ENCODE data around the gene TPO.

The TPO gene

GRCh38 chr2:1509271-1510065, 96.2 kb downstream of the TPO start:
- DNase-seq (ENCODE audit: low spot score): no peak
- TF ChIP-seq, protein P1, sequence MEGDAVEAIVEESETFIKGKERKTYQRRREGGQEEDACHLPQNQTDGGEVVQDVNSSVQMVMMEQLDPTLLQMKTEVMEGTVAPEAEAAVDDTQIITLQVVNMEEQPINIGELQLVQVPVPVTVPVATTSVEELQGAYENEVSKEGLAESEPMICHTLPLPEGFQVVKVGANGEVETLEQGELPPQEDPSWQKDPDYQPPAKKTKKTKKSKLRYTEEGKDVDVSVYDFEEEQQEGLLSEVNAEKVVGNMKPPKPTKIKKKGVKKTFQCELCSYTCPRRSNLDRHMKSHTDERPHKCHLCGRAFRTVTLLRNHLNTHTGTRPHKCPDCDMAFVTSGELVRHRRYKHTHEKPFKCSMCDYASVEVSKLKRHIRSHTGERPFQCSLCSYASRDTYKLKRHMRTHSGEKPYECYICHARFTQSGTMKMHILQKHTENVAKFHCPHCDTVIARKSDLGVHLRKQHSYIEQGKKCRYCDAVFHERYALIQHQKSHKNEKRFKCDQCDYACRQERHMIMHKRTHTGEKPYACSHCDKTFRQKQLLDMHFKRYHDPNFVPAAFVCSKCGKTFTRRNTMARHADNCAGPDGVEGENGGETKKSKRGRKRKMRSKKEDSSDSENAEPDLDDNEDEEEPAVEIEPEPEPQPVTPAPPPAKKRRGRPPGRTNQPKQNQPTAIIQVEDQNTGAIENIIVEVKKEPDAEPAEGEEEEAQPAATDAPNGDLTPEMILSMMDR (IDR thresholded peaks at IDR 0.05; ENCODE audit: borderline replicate concordance, control extremely low read depth, extremely low read depth, insufficient read depth, missing control alignments): no peak
- in situ Hi-C loops (cut with MboI; ENCODE audit: low sequenced_read_pairs, unreplicated experiment): no loop called here

DNA sequence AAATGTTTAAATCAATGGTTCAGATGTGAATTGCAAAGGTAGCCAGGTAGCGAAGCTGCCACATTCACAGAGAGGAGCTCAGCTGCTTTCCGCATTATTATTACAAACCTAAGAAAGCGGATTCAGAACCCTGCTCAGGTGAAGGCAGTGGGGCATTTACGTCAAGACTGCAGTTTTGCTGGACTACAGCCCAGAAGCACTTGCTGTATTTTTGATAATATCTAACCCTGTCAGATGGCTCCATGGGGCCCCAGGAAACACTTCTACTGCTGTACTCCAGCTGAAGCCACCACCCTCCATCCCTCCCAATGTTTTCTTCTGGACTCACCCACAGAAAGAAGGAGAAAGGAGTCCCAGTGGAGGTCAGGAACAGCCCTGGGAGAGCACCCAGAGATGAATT, 96.9 kb downstream of the TPO start:
- TF ChIP-seq, protein P1 (IDR thresholded peaks at IDR 0.05; ENCODE audit: borderline replicate concordance, control extremely low read depth, extremely low read depth, insufficient read depth, missing control alignments): no peak
- DNase-seq (ENCODE audit: low spot score): no peak
- in situ Hi-C loops (cut with MboI; ENCODE audit: low sequenced_read_pairs, unreplicated experiment): no loop called here

DNA sequence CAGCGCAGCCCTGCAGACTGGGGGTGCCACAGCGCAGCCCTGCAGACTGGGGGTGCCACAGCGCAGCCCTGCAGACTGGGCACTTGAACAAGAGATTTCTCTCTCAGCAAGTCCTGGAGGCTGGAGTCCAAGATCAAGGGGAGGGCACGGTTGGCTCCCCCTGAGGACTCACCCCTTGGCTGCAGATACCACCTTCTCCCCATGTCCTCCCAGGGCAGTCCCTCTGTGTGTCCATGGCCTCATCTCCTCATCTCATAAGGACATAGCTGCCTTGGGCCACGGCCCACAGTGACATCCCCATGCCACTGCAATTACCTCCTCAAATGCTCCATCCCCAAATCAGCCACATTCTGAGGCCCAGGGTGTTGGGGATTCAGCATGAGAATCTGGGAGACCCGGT, 98.2 kb downstream of the TPO start:
- in situ Hi-C loops (cut with MboI; ENCODE audit: low sequenced_read_pairs, unreplicated experiment): no loop called here
- TF ChIP-seq, protein P1 (IDR thresholded peaks at IDR 0.05; ENCODE audit: borderline replicate concordance, control extremely low read depth, extremely low read depth, insufficient read depth, missing control alignments): no peak
- DNase-seq (ENCODE audit: low spot score): no peak

- in situ Hi-C loops (cut with MboI; ENCODE audit: low sequenced_read_pairs, unreplicated experiment): no loop called here
- TF ChIP-seq, protein P1 (IDR thresholded peaks at IDR 0.05; ENCODE audit: borderline replicate concordance, control extremely low read depth, extremely low read depth, insufficient read depth, missing control alignments): no peak
- no peak for DNase-seq (ENCODE audit: low spot score)
Measured at GRCh38 chr2:1512321-1513289, 99.3 kb downstream of the TPO start.

- in situ Hi-C loops (cut with MboI; ENCODE audit: low sequenced_read_pairs, unreplicated experiment): no loop called here
- TF ChIP-seq, protein P1 (IDR thresholded peaks at IDR 0.05; ENCODE audit: borderline replicate concordance, control extremely low read depth, extremely low read depth, insufficient read depth, missing control alignments): no peak
Measured at GRCh38 chr2:1514391-1515072, 101.3 kb downstream of the TPO start.

DNA sequence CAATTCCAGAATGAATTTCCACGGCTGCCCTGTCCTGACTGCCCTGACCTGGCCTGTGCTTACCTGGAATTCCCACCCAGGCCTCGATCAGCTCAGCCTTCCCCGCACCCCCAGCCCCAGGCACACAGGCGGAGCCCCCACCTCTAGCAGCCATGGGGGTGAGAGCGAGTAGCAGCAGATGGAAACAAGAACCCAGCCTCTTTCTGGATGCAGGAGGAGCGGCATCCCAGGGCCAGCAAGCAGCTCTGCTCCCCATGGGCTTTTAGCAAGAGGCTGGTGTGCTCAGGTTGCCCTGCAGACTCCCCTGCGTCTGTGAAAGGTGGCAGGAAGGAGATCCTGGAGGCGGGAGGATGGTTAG, 101.8 kb downstream of the TPO start:
- in situ Hi-C loops (cut with MboI; ENCODE audit: low sequenced_read_pairs, unreplicated experiment): no loop called here
- TF ChIP-seq, protein P1 (IDR thresholded peaks at IDR 0.05; ENCODE audit: borderline replicate concordance, control extremely low read depth, extremely low read depth, insufficient read depth, missing control alignments): no peak
- no peak for DNase-seq (ENCODE audit: low spot score)

More at GRCh38 chr2:1514391-1515072, 101.3 kb downstream of the TPO start:
- DNase-seq (ENCODE audit: low spot score): no peak

All from GM13976 (cell line).